Activated CD8-positive, alpha-beta memory T cell treated with anti-CD3 and anti-CD28 coated beads, Interleukin-2, amount 10 ng/mL, durations not matched to agents 7 days and 5 days (primary cell): ENCODE results near the gene HTRA1. TPM values are rescaled to one million over a fixed set of nuclear protein-coding genes. Genes with fewer than 3 reads are reported as not detected.

ENCODE experiments used
- ATAC-seq: fragments of 150-1000 bp; cut with Tn5 transposase; one replicate; pipeline ENCODE4 v1.10.0; 2021; ENCODE audit warnings: moderate library complexity
- CTCF ChIA-PET: fragments of 350-600 bp; sonication (Branson Sonifier 250); formaldehyde crosslinking; loops from one replicate; lab custom pipeline; 2021; ENCODE audit warnings: antibody characterized with exemption; lab: Charles Lee
- DNase-seq: peaks from one replicate; pipeline ENCODE4 v3.0.0-alpha.2; 2020
- H3K27ac Mint-ChIP-seq: one replicate; pipeline ENCODE4 v1.8.0; 2021; ENCODE audit warnings: mild to moderate bottlenecking, mixed read lengths
- H3K27me3 Mint-ChIP-seq: one replicate; pipeline ENCODE4 v1.8.0; 2021; ENCODE audit warnings: mixed read lengths
- H3K36me3 Mint-ChIP-seq: one replicate; pipeline ENCODE4 v1.8.0; 2021; ENCODE audit warnings: mild to moderate bottlenecking, mixed read lengths
- H3K4me1 Mint-ChIP-seq: one replicate; pipeline ENCODE4 v1.8.0; 2021; ENCODE audit warnings: mixed read lengths
- H3K4me3 Mint-ChIP-seq: one replicate; pipeline ENCODE4 v1.8.0; 2021; ENCODE audit warnings: mild to moderate bottlenecking, moderate library complexity, mixed read lengths
- H3K9me3 Mint-ChIP-seq: one replicate; pipeline ENCODE4 v1.8.0; 2022; ENCODE audit warnings: low read depth, mixed read lengths
- total RNA-seq, 2 experiments: library from RNA; stranded (reverse); gene quantifications; one replicate each; pipeline ENCODE4 v1.2.3, GENCODE V29; 2021

The HTRA1 gene
- total RNA-seq, 2 experiments from 2014 or later, result not detected

GRCh38 chr10:122469848-122470247 lies 8.5 kb downstream of the HTRA1 start:
- no peak for ATAC-seq
- DNase-seq, result no peak
- Mint-ChIP-seq H3K4me3 (no peak overlapping the region), H3K4me1 (peaks cover 7% of the 10 kb centered on the region), H3K36me3 (no peaks in the 10 kb centered on the region), H3K27ac (no peak overlapping the region), H3K27me3 (peaks cover 72% of the 10 kb centered on the region), H3K9me3 (no peaks in the 10 kb centered on the region)
- CTCF ChIA-PET, result interaction anchor here (1.6 kb wide), 1 partner anchor 20 kb away, joined by 4 read pairs; no protein-coding TSS in a partner anchor

DNA sequence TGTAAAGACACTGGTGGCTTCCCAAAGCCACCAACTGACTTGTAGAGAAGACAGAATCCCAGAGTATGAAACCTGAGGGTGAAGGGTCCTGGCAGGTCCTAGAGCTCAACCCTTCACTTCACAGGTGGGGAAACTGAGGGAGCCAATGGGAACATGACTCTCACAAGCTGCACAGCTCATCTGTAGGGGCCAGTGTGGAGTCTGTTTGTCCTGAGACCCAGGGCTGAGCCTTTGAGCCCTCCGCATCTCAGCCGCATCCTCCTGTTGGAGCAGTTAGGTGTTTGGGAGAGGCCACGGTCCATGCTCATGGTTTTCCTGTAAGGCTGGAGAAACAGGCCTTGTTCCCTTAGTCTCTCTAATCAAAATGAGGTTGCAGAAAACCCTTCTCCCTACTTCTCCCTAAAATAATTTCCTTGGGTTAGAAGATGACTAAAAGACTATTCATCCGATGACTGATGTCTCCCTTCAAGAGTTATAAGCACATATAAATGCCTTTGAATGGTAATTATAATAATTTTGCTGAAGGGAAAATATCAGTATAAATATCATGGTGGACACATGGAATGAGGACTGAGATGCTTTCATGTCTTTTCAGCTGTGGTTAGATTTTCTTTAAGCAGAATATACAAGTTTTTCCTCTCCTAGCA lies 10.3 kb downstream of the HTRA1 start:
- H3K4me1 Mint-ChIP-seq, result peaks cover 7% of the 10 kb centered on the region
- no peak overlapping the region for H3K4me3 Mint-ChIP-seq
- DNase-seq (no peak), ATAC-seq (no peak)
- peaks cover 67% of the 10 kb centered on the region for H3K27me3 Mint-ChIP-seq
- no peak overlapping the region for H3K27ac Mint-ChIP-seq
- CTCF ChIA-PET, result interaction anchor here (1.6 kb wide), 1 partner anchor 18 kb away, joined by 4 read pairs; no protein-coding TSS in a partner anchor
- H3K9me3 Mint-ChIP-seq, result no peaks in the 10 kb centered on the region
- no peaks in the 10 kb centered on the region for H3K36me3 Mint-ChIP-seq

GRCh38 chr10:122473116-122473515 lies 11.8 kb downstream of the HTRA1 start:
- ATAC-seq, result no peak
- Mint-ChIP-seq H3K36me3 (no peaks in the 10 kb centered on the region), H3K4me3 (no peak overlapping the region), H3K27ac (no peak overlapping the region), H3K9me3 (no peaks in the 10 kb centered on the region), H3K27me3 (peaks cover 54% of the 10 kb centered on the region), H3K4me1 (peaks cover 7% of the 10 kb centered on the region)
- CTCF ChIA-PET, result no interaction called here
- DNase-seq, result no peak

- Mint-ChIP-seq H3K4me3 (no peak overlapping the region), H3K27me3 (peaks cover 55% of the 10 kb centered on the region), H3K9me3 (no peaks in the 10 kb centered on the region), H3K36me3 (no peaks in the 10 kb centered on the region), H3K27ac (no peak overlapping the region), H3K4me1 (peaks cover 7% of the 10 kb centered on the region)
- DNase-seq (no peak), ATAC-seq (no peak)
- CTCF ChIA-PET, result no interaction called here
These were observed 12.9 kb downstream of the HTRA1 start for GRCh38 chr10:122474131-122474818.

DNA sequence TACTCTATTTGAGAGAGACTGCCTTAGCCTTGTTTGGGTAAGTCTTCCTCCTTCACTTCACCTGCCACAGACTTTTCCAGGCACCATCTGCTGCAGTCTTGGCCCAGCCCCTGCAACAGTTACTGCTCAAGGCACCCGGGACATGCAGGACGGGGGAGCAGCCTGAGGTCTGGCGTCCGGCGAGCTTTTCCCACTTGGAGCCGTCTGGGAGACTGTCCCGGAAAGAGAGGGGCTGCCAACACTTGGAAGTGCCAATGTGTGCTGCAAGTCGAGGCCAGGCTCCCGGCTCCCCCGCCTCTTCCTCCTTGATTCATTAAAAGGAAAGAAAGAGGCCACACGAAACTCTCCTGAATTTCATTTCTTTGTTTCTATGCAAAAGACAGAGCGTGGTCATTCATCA lies 13.7 kb downstream of the HTRA1 start:
- no peaks in the 10 kb centered on the region for H3K36me3 Mint-ChIP-seq
- no peak overlapping the region for H3K27ac Mint-ChIP-seq
- DNase-seq (no peak), ATAC-seq (no peak)
- peaks cover 7% of the 10 kb centered on the region for H3K4me1 Mint-ChIP-seq
- H3K27me3 Mint-ChIP-seq, result peaks cover 48% of the 10 kb centered on the region
- CTCF ChIA-PET, result no interaction called here
- no peaks in the 10 kb centered on the region for H3K9me3 Mint-ChIP-seq
- H3K4me3 Mint-ChIP-seq, result no peak overlapping the region

DNA sequence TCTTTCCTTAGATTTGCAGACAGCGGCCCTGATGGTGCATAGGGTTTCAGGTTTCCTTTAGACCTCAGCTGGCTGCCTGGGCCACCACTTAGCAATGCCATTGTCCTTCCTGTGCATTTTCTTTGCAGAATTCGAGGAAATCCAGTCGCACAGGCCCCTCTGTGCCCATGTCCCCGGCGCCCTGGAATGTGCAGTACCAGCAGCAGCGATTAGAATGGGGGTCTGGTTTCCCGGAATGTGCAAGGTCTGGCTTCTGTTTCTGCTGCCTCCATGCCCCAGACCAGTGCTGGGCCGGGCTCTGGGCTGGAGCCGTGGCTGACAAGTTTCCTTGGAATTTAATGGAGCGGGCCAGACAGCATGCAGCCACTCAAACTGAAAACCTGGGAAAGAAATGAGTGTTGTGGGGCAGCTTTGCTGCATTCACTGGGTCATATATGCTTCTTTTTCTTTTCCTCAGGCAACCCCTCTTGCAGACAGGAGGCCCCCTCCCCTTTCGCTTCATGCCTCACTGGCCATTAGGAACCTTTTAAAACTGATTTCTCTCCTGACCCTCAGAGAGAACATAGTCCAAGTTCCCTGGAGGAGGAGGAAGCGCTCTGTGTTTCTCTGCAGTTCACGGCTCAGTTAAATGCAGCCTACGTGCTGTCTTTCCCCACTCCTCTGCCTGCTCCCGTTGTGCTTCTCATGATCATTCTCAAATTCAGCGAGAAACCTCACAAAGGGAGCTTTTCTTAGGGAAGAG lies 14.4 kb downstream of the HTRA1 start:
- H3K27me3 Mint-ChIP-seq, result peaks cover 47% of the 10 kb centered on the region
- no peak for ATAC-seq
- CTCF ChIA-PET, result no interaction called here

DNA sequence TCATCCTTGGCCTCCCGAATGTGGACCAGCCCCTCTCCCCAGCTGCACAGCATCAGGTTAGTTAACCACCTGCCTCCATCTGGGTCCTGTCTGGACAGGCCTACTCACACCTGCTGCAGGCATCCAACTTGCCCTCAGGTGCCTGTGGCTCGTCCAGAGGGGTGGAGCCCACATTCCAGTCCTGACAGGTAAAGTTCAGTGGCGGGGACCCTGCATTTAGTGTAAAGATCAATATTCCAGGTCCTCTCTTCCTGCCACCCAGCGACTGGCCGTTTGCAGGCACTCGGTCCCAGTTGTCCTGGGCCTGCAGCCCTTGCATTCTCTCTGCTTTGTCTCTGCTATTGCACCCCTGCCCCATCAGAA lies 15.0 kb downstream of the HTRA1 start:
- H3K27ac Mint-ChIP-seq, result no peak overlapping the region
- CTCF ChIA-PET, result no interaction called here

More for the DNA sequence above, 14.4 kb downstream of the HTRA1 start:
- Mint-ChIP-seq H3K27ac (no peak overlapping the region), H3K4me1 (peaks cover 7% of the 10 kb centered on the region), H3K9me3 (no peaks in the 10 kb centered on the region), H3K36me3 (no peaks in the 10 kb centered on the region), H3K4me3 (no peak overlapping the region)
- DNase-seq, result no peak

DNA sequence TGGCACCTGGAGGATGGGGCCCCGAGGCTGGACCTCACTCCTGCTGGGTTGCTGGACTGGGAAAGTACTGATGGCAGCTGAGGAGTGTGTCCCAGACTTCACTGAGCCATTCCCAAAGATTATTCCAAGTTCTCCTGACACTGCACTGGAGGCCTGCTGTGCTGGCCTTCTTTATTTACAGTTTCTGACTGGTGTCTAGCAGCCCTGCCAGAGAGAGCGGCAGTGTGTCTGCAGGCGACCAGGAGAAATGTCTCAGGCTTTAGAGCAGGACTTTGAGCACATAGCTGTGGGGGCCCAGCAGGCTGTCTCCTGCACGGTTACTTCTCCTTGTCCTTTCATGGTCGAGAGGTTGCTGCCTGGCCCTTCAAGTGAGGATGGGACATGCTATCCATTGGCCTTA lies 16.1 kb downstream of the HTRA1 start:
- Mint-ChIP-seq H3K9me3 (no peaks in the 10 kb centered on the region), H3K27ac (no peak overlapping the region), H3K4me1 (peaks cover 7% of the 10 kb centered on the region), H3K4me3 (no peak overlapping the region), H3K36me3 (peaks cover 1% of the 10 kb centered on the region), H3K27me3 (peaks cover 43% of the 10 kb centered on the region)
- ATAC-seq (no peak), DNase-seq (no peak)
- CTCF ChIA-PET, result no interaction called here

More for the DNA sequence above, 15.0 kb downstream of the HTRA1 start:
- H3K9me3 Mint-ChIP-seq, result no peaks in the 10 kb centered on the region
- H3K27me3 Mint-ChIP-seq, result peaks cover 42% of the 10 kb centered on the region
- H3K4me3 Mint-ChIP-seq, result no peak overlapping the region
- no peak for DNase-seq
- H3K36me3 Mint-ChIP-seq, result no peaks in the 10 kb centered on the region
- H3K4me1 Mint-ChIP-seq, result peaks cover 7% of the 10 kb centered on the region
- no peak for ATAC-seq

DNA sequence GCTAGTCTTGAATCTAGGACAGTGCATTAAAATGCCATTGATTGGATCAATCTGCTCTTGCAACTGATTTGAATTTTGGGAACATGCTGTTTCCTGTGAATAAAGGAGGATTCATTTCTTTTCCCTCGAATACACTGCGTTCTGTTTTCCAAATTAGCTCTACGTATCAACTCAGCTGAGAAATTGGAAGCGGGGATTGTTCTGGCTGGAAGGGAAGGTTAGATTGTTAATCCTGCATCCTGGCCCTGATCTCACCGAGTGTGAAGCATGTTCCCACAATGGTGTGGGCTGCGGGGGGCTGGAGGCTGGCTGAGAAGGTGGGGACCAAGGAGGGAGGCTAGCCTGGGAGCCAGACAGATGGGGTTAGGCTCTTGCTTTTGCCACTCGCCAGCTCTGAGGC lies 17.6 kb downstream of the HTRA1 start:
- H3K36me3 Mint-ChIP-seq, result peaks cover 1% of the 10 kb centered on the region
- H3K27ac Mint-ChIP-seq, result no peak overlapping the region
- DNase-seq (no peak), ATAC-seq (no peak)
- peaks cover 38% of the 10 kb centered on the region for H3K27me3 Mint-ChIP-seq
- no peak overlapping the region for H3K4me3 Mint-ChIP-seq
- CTCF ChIA-PET, result interaction anchor here (1.2 kb wide), 1 partner anchor 41 kb away, joined by 3 read pairs; no protein-coding TSS in a partner anchor
- H3K9me3 Mint-ChIP-seq, result no peaks in the 10 kb centered on the region
- peaks cover 7% of the 10 kb centered on the region for H3K4me1 Mint-ChIP-seq

- DNase-seq, result no peak
- Mint-ChIP-seq H3K9me3 (no peaks in the 10 kb centered on the region), H3K4me1 (no peaks in the 10 kb centered on the region), H3K27me3 (peaks cover 31% of the 10 kb centered on the region), H3K4me3 (no peak overlapping the region), H3K27ac (no peak overlapping the region), H3K36me3 (peaks cover 1% of the 10 kb centered on the region)
- CTCF ChIA-PET, result no interaction called here
- no peak for ATAC-seq
These were observed 18.9 kb downstream of the HTRA1 start for GRCh38 chr10:122480146-122480833.

- no peak for ATAC-seq
- Mint-ChIP-seq H3K9me3 (no peaks in the 10 kb centered on the region), H3K4me1 (no peaks in the 10 kb centered on the region), H3K27me3 (peaks cover 28% of the 10 kb centered on the region), H3K4me3 (no peak overlapping the region), H3K27ac (no peak overlapping the region), H3K36me3 (peaks cover 1% of the 10 kb centered on the region)
- DNase-seq, result no peak
- CTCF ChIA-PET, result no interaction called here
These were observed 20.1 kb downstream of the HTRA1 start for GRCh38 chr10:122481296-122482056.

DNA sequence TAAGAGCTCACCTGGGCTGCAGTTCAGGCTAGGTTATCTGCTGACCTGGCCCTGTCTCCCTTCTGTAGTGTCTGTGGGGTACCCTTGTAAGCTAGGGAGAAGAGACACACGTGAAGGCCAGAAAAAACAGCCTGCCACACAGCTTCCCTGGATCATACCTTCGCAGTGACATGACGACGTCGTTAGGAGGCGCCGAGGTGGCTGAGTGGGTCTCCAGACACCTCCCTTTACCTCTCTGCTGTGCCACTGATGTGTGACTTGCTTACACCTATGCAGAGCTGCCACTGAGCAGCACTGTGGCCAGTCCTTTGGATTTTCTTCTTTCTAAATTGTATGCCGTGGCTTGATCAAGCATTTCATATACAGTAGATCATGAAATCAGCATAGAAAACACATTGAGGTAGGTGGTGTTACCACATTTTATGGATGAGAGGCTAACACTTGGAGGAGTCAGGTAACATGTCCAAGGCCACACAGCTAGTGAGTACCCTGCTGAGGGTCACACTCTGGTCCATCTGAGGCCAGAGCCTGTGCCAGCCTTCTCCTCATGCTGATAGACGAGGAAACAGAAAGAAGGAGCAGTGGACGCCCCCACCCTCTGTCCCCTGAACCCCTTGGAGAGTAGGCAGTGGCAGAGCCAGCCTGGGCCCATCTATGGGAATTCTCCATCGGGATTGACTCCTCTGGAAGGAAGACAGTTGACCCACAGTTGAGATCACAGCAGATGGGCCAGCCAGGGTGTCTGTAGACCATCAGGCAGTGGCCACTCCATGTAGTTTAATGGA lies 23.1 kb downstream of the HTRA1 start:
- Mint-ChIP-seq H3K27ac (no peak overlapping the region), H3K36me3 (peaks cover 1% of the 10 kb centered on the region), H3K9me3 (no peaks in the 10 kb centered on the region), H3K27me3 (peaks cover 41% of the 10 kb centered on the region), H3K4me3 (no peak overlapping the region), H3K4me1 (no peaks in the 10 kb centered on the region)
- DNase-seq (no peak), ATAC-seq (no peak)
- CTCF ChIA-PET, result no interaction called here
